GM12865 (cell line): ENCODE measurements around the gene MED13L.

Experiments used
- DNase-seq: peaks from one replicate; pipeline ENCODE4 v3.0.0; 2010; ENCODE audit warnings: low read depth
- H3K4me3 ChIP-seq: 2 replicates; pipeline ENCODE4 v1.5.1; 2011; ENCODE audit warnings: mild to moderate bottlenecking, low read depth, low read length, control low read depth
- CTCF ChIP-seq: IDR thresholded peaks from 2 replicates; pipeline ENCODE4 v1.5.1; 2011; ENCODE audit warnings: low read length, control low read depth, low read depth, inconsistent platforms; ENCODE audit not compliant: insufficient read depth; ENCODE audit errors: missing control alignments

The MED13L gene

GRCh38 chr12:116131176-116131575, 146.3 kb downstream of the MED13L start:
- H3K4me3 ChIP-seq, result no peak overlapping the region
- TF ChIP-seq CTCF, result no peak
- no peak for DNase-seq

- TF ChIP-seq CTCF, result no peak
- H3K4me3 ChIP-seq, result no peak overlapping the region
- DNase-seq, result no peak
Observed at GRCh38 chr12:116130431-116130830, 147.1 kb downstream of the MED13L start.

GRCh38 chr12:116128779-116129178, 148.7 kb downstream of the MED13L start:
- no peak for TF ChIP-seq CTCF
- H3K4me3 ChIP-seq, result no peak overlapping the region
- DNase-seq, result no peak

- no peak for TF ChIP-seq CTCF
- no peak for DNase-seq
- no peak overlapping the region for H3K4me3 ChIP-seq
Observed at GRCh38 chr12:116127859-116128258, 149.6 kb downstream of the MED13L start.

- no peak for DNase-seq
- no peak overlapping the region for H3K4me3 ChIP-seq
- no peak for TF ChIP-seq CTCF
Observed at GRCh38 chr12:116126610-116127009, 150.9 kb downstream of the MED13L start.

- no peak for DNase-seq
- no peak overlapping the region for H3K4me3 ChIP-seq
- no peak for TF ChIP-seq CTCF
Observed at GRCh38 chr12:116125956-116126566, 151.4 kb downstream of the MED13L start.

- DNase-seq, result no peak
- TF ChIP-seq CTCF, result no peak
- no peak overlapping the region for H3K4me3 ChIP-seq
Observed at GRCh38 chr12:116125084-116125483, 152.4 kb downstream of the MED13L start.
